Measurements from ENCODE around the gene SH3GL1. TPM values are rescaled to one million over a fixed set of nuclear protein-coding genes. Genes with fewer than 3 reads are reported as not detected.

SH3GL1 gene
- total and polyA plus RNA-seq, 2 experiments from 2014 or later, result 73.1 to 89.5 TPM

- Histone ChIP-seq H3K27me3 (ENCODE audit: insufficient read depth) (no peaks in the 10 kb centered on the region), H4K20me1 (replicated peaks; ENCODE audit: insufficient read depth) (peaks cover 27% of the 10 kb centered on the region; the same call in 1 of the 2 replicates), H3K79me2 (replicated peaks; ENCODE audit: insufficient read depth) (peaks cover 81% of the 10 kb centered on the region), H3K4me2 (peak overlapping the region; percentile 54), H3K36me3 (ENCODE audit: insufficient read depth) (no peaks in the 10 kb centered on the region), H3K27ac (ENCODE audit: low read depth) (peak overlapping the region; percentile 85), H3K4me1 (ENCODE audit: insufficient read depth) (peaks cover 29% of the 10 kb centered on the region), H3F3A (replicated peaks; ENCODE audit: low read depth) (0 out of 2 replicates have a peak, but pooled peaks cover 13% of the 10 kb centered on the region), H3K9me2 (ENCODE audit: insufficient read depth) (no peaks in the 10 kb centered on the region), H3K4me3 (no peak overlapping the region), H2AFZ (no peak overlapping the region)
- no peak for TF ChIP-seq STAT1 (IDR thresholded peaks at IDR 0.05; ENCODE audit: unreplicated experiment)
- no peak for TF ChIP-seq REST (IDR thresholded peaks at IDR 0.05; ENCODE audit: unreplicated experiment)
- no peak for TF ChIP-seq JUNB (IDR thresholded peaks at IDR 0.05; ENCODE audit: unreplicated experiment)
- 0 out of 4 replicates have a peak, but pooled peaks of 1 of the 2 experiments have one; percentile 3 for TF ChIP-seq CTCF (conservative IDR thresholded peaks at IDR 0.05; ENCODE audit: low read depth in 2 of 2)
- no peak for TF ChIP-seq EZH2phosphoT487 (IDR thresholded peaks at IDR 0.05; ENCODE audit: unreplicated experiment)
- TF ChIP-seq ZNF331 (CRISPR knock-in tag; IDR thresholded peaks at IDR 0.05; ENCODE audit: low read depth), result no peak
- Mint-ChIP-seq H3K36me3 (ENCODE audit: low read depth) (no peaks in the 10 kb centered on the region), H3K9me3 (no peaks in the 10 kb centered on the region), H3K27me3 (ENCODE audit: insufficient read depth, low read depth, poor library complexity) (peaks cover 24% of the 10 kb centered on the region), H3K4me3 (peak overlapping the region; percentile 46; the same call in 2 of the 3 replicates), H3K4me1 (peaks cover 48% of the 10 kb centered on the region), H3K27ac (peak overlapping the region; percentile 92)
- peak; percentile 4; the same call in 2 of the 3 replicates for ATAC-seq
- no peak for DNase-seq (ENCODE audit: low spot score)
These were observed 24.2 kb downstream of the SH3GL1 start for GRCh38 chr19:4376028-4376670.

GRCh38 chr19:4375164-4376027, 25.0 kb downstream of the SH3GL1 start:
- no peaks in the 10 kb centered on the region for H3K9me2 ChIP-seq (ENCODE audit: insufficient read depth)
- no peaks in the 10 kb centered on the region for H3K36me3 Mint-ChIP-seq (ENCODE audit: low read depth)
- peak overlapping the region; percentile 85 for H3K27ac ChIP-seq (ENCODE audit: low read depth)
- peak; percentile 81 for ATAC-seq
- H3K27me3 ChIP-seq (ENCODE audit: insufficient read depth), result no peaks in the 10 kb centered on the region
- peak; percentile 31 to 46 for TF ChIP-seq CTCF (conservative IDR thresholded peaks at IDR 0.05; ENCODE audit: low read depth in 2 of 2)
- TF ChIP-seq EZH2phosphoT487 (IDR thresholded peaks at IDR 0.05; ENCODE audit: unreplicated experiment), result no peak
- TF ChIP-seq ZNF114 (CRISPR knock-in tag; IDR thresholded peaks at IDR 0.05), result no peak
- TF ChIP-seq CREB1 (CRISPR knock-in tag; IDR thresholded peaks at IDR 0.05; ENCODE audit: low read depth), result peak; percentile 62
- no peak for TF ChIP-seq POLR2AphosphoS5 (IDR thresholded peaks at IDR 0.05; ENCODE audit: low read depth)
- H2AFZ ChIP-seq, result no peak overlapping the region
- peak; percentile 85 for DNase-seq (ENCODE audit: low spot score)
- peaks cover 78% of the 10 kb centered on the region for H3K79me2 ChIP-seq (replicated peaks; ENCODE audit: insufficient read depth)
- H4K20me1 ChIP-seq (replicated peaks; ENCODE audit: insufficient read depth), result peaks cover 22% of the 10 kb centered on the region; the same call in 1 of the 2 replicates
- peaks cover 51% of the 10 kb centered on the region for H3K4me1 Mint-ChIP-seq
- peak overlapping the region; percentile 46 for H3K4me3 Mint-ChIP-seq
- 0 out of 2 replicates have a peak, but pooled peaks cover 13% of the 10 kb centered on the region for H3F3A ChIP-seq (replicated peaks; ENCODE audit: low read depth)
- peak overlapping the region; percentile 92 for H3K27ac Mint-ChIP-seq
- H3K36me3 ChIP-seq (ENCODE audit: insufficient read depth), result no peaks in the 10 kb centered on the region
- peaks cover 25% of the 10 kb centered on the region for H3K27me3 Mint-ChIP-seq (ENCODE audit: insufficient read depth, low read depth, poor library complexity)
- H3K9me3 Mint-ChIP-seq, result no peaks in the 10 kb centered on the region
- H3K4me3 ChIP-seq, result peak overlapping the region; percentile 35; the same call in 1 of the 2 replicates
- peaks cover 29% of the 10 kb centered on the region for H3K4me1 ChIP-seq (ENCODE audit: insufficient read depth)
- peak overlapping the region; percentile 54 for H3K4me2 ChIP-seq
